Hepatic stellate cell (primary cell): ENCODE results near the gene EHD2.
"Not testable (repeated sequence)": the region's sequence is repeated elsewhere in the genome, so short reads cannot be mapped to it uniquely, and the experiment has no call there.

Source experiments
- DNase-seq: peaks from one replicate; pipeline ENCODE4 v3.0.0; 2011; ENCODE audit warnings: low spot score

Gene EHD2

GRCh38 chr19:47713046-47714021 lies at the start of gene EHD2:
EHD2 (plus strand) TSS chr19:47713422; CDS start chr19:47716613, 3,191 bp downstream.
- DNase-seq: peak; percentile 87

GRCh38 chr19:47663435-47663910 lies 49.7 kb upstream of the EHD2 start:
- peak; percentile 88 for DNase-seq

GRCh38 chr19:47663911-47664771 lies 49.1 kb upstream of the EHD2 start:
- DNase-seq: peak; percentile 94

- DNase-seq: not testable (repeated sequence)
Observed at GRCh38 chr19:47668556-47668955, 44.7 kb upstream of the EHD2 start.

GRCh38 chr19:47670736-47671135 lies 42.5 kb upstream of the EHD2 start:
- DNase-seq: no peak

GRCh38 chr19:47671499-47671898 lies 41.7 kb upstream of the EHD2 start:
- DNase-seq: no peak

GRCh38 chr19:47673426-47673825 lies 39.8 kb upstream of the EHD2 start:
- DNase-seq: no peak

- no peak for DNase-seq
Observed at GRCh38 chr19:47674548-47674947, 38.7 kb upstream of the EHD2 start.

GRCh38 chr19:47675271-47675670 lies 38.0 kb upstream of the EHD2 start:
- no peak for DNase-seq

- DNase-seq: no peak
Observed at GRCh38 chr19:47675859-47676258, 37.4 kb upstream of the EHD2 start.

- no peak for DNase-seq
Observed at GRCh38 chr19:47676811-47677210, 36.4 kb upstream of the EHD2 start.

- no peak for DNase-seq
Observed at GRCh38 chr19:47679251-47679900, 33.8 kb upstream of the EHD2 start.

GRCh38 chr19:47679922-47680857 lies 33.0 kb upstream of the EHD2 start:
- DNase-seq: no peak

GRCh38 chr19:47680858-47681332 lies 32.3 kb upstream of the EHD2 start:
- no peak for DNase-seq

- DNase-seq: no peak
Observed at GRCh38 chr19:47681388-47681787, 31.8 kb upstream of the EHD2 start.

GRCh38 chr19:47681936-47682335 lies 31.3 kb upstream of the EHD2 start:
- DNase-seq: no peak

GRCh38 chr19:47682939-47683338 lies 30.3 kb upstream of the EHD2 start:
- no peak for DNase-seq

- no peak for DNase-seq
Observed at GRCh38 chr19:47686679-47687450, 26.4 kb upstream of the EHD2 start.

- DNase-seq: no peak
Observed at GRCh38 chr19:47687906-47688305, 25.3 kb upstream of the EHD2 start.

GRCh38 chr19:47691090-47691489 lies 22.1 kb upstream of the EHD2 start:
- no peak for DNase-seq
